Stromal cell of bone marrow (primary cell): ENCODE measurements around the gene MRPL14.
"Not testable (repeated sequence)": the region's sequence is repeated elsewhere in the genome, so short reads cannot be mapped to it uniquely, and the experiment has no call there.

Experiments used
- DNase-seq: peaks from one replicate; pipeline ENCODE4 v3.0.0-alpha.2; 2012; ENCODE audit warnings: low read depth

The MRPL14 gene

GRCh38 chr6:44149369-44150012 lies 22.2 kb upstream of the MRPL14 start:
- DNase-seq = no peak

GRCh38 chr6:44148306-44148705 lies 21.1 kb upstream of the MRPL14 start:
- no peak for DNase-seq

- no peak for DNase-seq
These were observed 20.0 kb upstream of the MRPL14 start for GRCh38 chr6:44147256-44147655.

- DNase-seq = no peak
These were observed 19.4 kb upstream of the MRPL14 start for GRCh38 chr6:44146685-44147084.

- DNase-seq = no peak
These were observed 18.6 kb upstream of the MRPL14 start for GRCh38 chr6:44145839-44146238.

GRCh38 chr6:44144536-44144935 lies 17.3 kb upstream of the MRPL14 start:
- not testable (repeated sequence) for DNase-seq

- no peak for DNase-seq
These were observed 16.5 kb upstream of the MRPL14 start for GRCh38 chr6:44143731-44144130.

- DNase-seq = no peak
These were observed 15.6 kb upstream of the MRPL14 start for GRCh38 chr6:44142835-44143234.

- no peak for DNase-seq
These were observed 12.1 kb upstream of the MRPL14 start for GRCh38 chr6:44139351-44139743.

GRCh38 chr6:44138717-44139350 lies 11.6 kb upstream of the MRPL14 start:
- no peak for DNase-seq

- no peak for DNase-seq
These were observed 8.6 kb upstream of the MRPL14 start for GRCh38 chr6:44135875-44136274.

- DNase-seq = no peak
These were observed 8.0 kb upstream of the MRPL14 start for GRCh38 chr6:44135173-44135758.

- no peak for DNase-seq
These were observed 6.9 kb upstream of the MRPL14 start for GRCh38 chr6:44133981-44134711.

GRCh38 chr6:44133003-44133931 lies 6.0 kb upstream of the MRPL14 start:
- DNase-seq = no peak

GRCh38 chr6:44132476-44132875 lies 5.2 kb upstream of the MRPL14 start:
- no peak for DNase-seq

GRCh38 chr6:44131892-44132291 lies 4.6 kb upstream of the MRPL14 start:
- no peak for DNase-seq

GRCh38 chr6:44129841-44130322 lies 2.6 kb upstream of the MRPL14 start:
- no peak for DNase-seq

GRCh38 chr6:44128020-44128917 lies 1.0 kb upstream of the MRPL14 start:
- no peak for DNase-seq

- peak; percentile 57 for DNase-seq
These were observed 717 bp downstream of the MRPL14 start for GRCh38 chr6:44126320-44127149.

GRCh38 chr6:44123544-44123943 lies 3.7 kb downstream of the MRPL14 start:
- no peak for DNase-seq
